Spleen (tissue), 7 donors: Measurements from ENCODE around the gene FCGBP.

Experiments used
- CTCF ChIP-seq, 11 experiments: fragments of 200-600 bp in 7 of 11; fragments of 450-650 bp in 4 of 11; sonication (generic) in 4 of 11; IDR thresholded peaks in 8 of 11; conservative IDR thresholded peaks in 3 of 11; 1 replicate in 7 of 11; 2 replicates in 4 of 11; pipeline versions ENCODE4 v1.4.0 to v1.8.0; 2016 to 2021; ENCODE audit warnings: antibody characterized with exemption in 11 of 11, inconsistent platforms in 4 of 11, mild to moderate bottlenecking in 1 of 11
- POLR2A ChIP-seq, 3 donors: fragments of 450-650 bp; IDR thresholded peaks; one replicate each; pipeline ENCODE4 v1.5.1; 2017; ENCODE audit warnings: antibody characterized with exemption in 3 of 3, mild to moderate bottlenecking in 1 of 3
- POLR2AphosphoS5 ChIP-seq, 3 donors: sonication (generic); formaldehyde crosslinking; IDR thresholded peaks; one replicate each; pipeline ENCODE4 v1.5.1; 2017; ENCODE audit warnings: antibody characterized with exemption in 3 of 3
- donor health status: DM: no; HTN: no; CAD: no; lungs with moderate emphysema.
- donor health status: DM: no; HTN: no; CAD: no.
- donor health status: DM: no; HTN: no; CAD: no.

GRCh38 chr19:39890755-39891551 lies 43.5 kb downstream of the FCGBP start:
- TF ChIP-seq POLR2A (IDR thresholded peaks at IDR 0.05) (no peak), CTCF (IDR thresholded peaks at IDR 0.05 in 8 of 11, conservative IDR thresholded peaks at IDR 0.05 in 3 of 11) (no peak), POLR2AphosphoS5 (IDR thresholded peaks at IDR 0.05) (no peak)
